Astrocyte (in vitro differentiated cells and primary cell): ENCODE data around the gene ACVRL1.

ENCODE experiments used
- EZH2 ChIP-seq: IDR thresholded peaks from 2 replicates; pipeline ENCODE4 v1.6.1; 2012; ENCODE audit warnings: mild to moderate bottlenecking, low read length, inconsistent platforms; ENCODE audit not compliant: insufficient read depth
- TF ChIP-seq, protein P1 (sequence below): IDR thresholded peaks from 2 replicates; pipeline ENCODE4 v1.5.1; 2011; ENCODE audit warnings: low read depth, mild to moderate bottlenecking, inconsistent platforms, low read length, moderate library complexity; ENCODE audit not compliant: insufficient read depth

GRCh38 chr12:51938726-51939125 lies 31.4 kb downstream of the ACVRL1 start:
- TF ChIP-seq, protein P1, sequence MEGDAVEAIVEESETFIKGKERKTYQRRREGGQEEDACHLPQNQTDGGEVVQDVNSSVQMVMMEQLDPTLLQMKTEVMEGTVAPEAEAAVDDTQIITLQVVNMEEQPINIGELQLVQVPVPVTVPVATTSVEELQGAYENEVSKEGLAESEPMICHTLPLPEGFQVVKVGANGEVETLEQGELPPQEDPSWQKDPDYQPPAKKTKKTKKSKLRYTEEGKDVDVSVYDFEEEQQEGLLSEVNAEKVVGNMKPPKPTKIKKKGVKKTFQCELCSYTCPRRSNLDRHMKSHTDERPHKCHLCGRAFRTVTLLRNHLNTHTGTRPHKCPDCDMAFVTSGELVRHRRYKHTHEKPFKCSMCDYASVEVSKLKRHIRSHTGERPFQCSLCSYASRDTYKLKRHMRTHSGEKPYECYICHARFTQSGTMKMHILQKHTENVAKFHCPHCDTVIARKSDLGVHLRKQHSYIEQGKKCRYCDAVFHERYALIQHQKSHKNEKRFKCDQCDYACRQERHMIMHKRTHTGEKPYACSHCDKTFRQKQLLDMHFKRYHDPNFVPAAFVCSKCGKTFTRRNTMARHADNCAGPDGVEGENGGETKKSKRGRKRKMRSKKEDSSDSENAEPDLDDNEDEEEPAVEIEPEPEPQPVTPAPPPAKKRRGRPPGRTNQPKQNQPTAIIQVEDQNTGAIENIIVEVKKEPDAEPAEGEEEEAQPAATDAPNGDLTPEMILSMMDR: no peak
- TF ChIP-seq EZH2: no peak
